GM19043 (cell line): ENCODE data around the gene SLC40A1.

ENCODE experiments used
- ATAC-seq: cut with Tn5 transposase; IDR thresholded peaks from one replicate; pipeline ENCODE4 v1.9.1; 2021; ENCODE audit warnings: low read depth; ENCODE audit not compliant: unreplicated experiment

Gene SLC40A1

GRCh38 chr2:189516546-189516945 lies 64.0 kb downstream of the SLC40A1 start:
- no peak for ATAC-seq

DNA sequence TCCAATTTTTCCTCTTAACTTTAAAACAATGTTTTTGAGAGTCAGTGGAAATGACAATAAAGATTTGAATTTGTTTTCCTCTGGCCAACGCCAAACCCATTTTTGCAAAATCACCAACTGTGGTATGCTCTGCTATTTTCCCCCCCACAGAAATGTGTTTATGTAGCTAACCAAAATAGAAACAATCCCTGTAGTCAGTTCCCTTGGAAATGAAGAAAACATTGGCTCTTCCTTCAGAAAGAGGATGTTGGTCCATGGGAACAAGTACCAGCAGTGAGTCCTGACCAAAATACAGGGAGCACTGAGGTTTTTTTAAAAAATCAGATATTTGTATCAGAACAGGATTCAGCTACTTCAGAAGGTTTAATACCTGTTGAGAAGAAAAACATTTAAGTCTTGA lies 65.3 kb downstream of the SLC40A1 start:
- no peak for ATAC-seq

DNA sequence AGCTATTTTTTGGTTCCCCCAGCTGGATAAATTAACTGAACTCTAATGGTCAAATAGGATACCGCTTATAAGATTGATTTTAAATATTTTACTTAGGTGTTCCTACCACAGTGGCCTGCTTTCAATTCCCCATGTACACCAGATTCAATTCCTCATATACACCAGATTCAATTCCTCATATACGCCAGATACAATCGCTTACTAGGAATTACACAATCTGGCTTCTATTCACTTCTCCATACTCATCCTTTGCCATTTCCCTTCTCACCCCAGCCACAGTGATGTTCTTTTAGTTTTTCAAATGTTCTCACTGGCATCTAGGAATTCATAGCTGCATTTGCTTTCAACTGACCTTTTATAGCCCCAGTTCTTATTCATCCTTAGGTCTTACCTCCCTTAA lies 66.5 kb downstream of the SLC40A1 start:
- no peak for ATAC-seq

- no peak for ATAC-seq
These were observed 67.7 kb downstream of the SLC40A1 start for GRCh38 chr2:189512879-189513278.

DNA sequence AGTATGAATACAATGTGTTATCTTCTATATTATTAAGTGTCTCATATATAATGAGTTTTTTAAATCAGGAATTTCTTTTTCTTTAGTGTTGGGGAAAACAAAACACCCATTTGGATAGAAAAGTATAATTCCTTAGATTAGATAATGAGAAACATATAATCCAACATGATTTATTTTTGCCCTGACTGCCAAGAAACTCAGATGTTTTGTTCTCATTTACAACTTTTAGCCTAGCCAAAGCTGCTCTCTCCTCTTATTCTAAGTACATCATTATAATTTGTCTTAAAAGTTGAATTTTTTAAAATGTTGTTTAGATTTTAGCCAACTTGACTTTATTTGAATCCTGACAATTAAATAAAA lies 68.6 kb downstream of the SLC40A1 start:
- ATAC-seq: no peak

GRCh38 chr2:189511210-189511959 lies 69.2 kb downstream of the SLC40A1 start:
- no peak for ATAC-seq
